Vagina (tissue), 2 donors: ENCODE data around the gene ZNF398.

Experiments used
- POLR2A ChIP-seq, 2 donors: fragments of 450-650 bp; IDR thresholded peaks; one replicate each; pipeline ENCODE4 v1.6.1; 2017; ENCODE audit warnings: antibody characterized with exemption in 2 of 2, mild to moderate bottlenecking in 2 of 2, moderate library complexity in 2 of 2
- POLR2AphosphoS5 ChIP-seq, 2 donors: sonication (generic); formaldehyde crosslinking; IDR thresholded peaks; one replicate each; pipeline ENCODE4 v1.9.0; 2017; ENCODE audit warnings: antibody characterized with exemption in 2 of 2, mild to moderate bottlenecking in 2 of 2, low read depth in 1 of 2; ENCODE audit not compliant: insufficient read depth in 1 of 2

- no peak for TF ChIP-seq POLR2AphosphoS5 (IDR thresholded peaks at IDR 0.05; ENCODE audit: insufficient read depth in 1 of 2, low read depth in 1 of 2)
- TF ChIP-seq POLR2A (IDR thresholded peaks at IDR 0.05): no peak
Observed at GRCh38 chr7:149210551-149210950, 63.3 kb downstream of the ZNF398 start.
